Stimulated activated naive CD8-positive, alpha-beta T cell treated with anti-CD3 and anti-CD28 coated beads, Interleukin-15, Interleukin-2, amounts not matched to agents 100 U/mL and 50 U/mL, for 24 hours (primary cell): ENCODE results near the gene PSMD9.
"Not testable (repeated sequence)": the region's sequence is repeated elsewhere in the genome, so short reads cannot be mapped to it uniquely, and the experiment has no call there.

Experiments used
- ATAC-seq: fragments of 150-1000 bp; cut with Tn5 transposase; one replicate; pipeline ENCODE4 v1.10.0; 2021
- DNase-seq: peaks from one replicate; pipeline ENCODE4 v3.0.0; 2021

Gene PSMD9

GRCh38 chr12:121925358-121925695 is 36.7 kb downstream of the PSMD9 start:
- DNase-seq = no peak
- no peak for ATAC-seq

GRCh38 chr12:121926874-121927706 is 38.5 kb downstream of the PSMD9 start:
- ATAC-seq (no peak), DNase-seq (no peak)

GRCh38 chr12:121927813-121928212 is 39.2 kb downstream of the PSMD9 start:
- ATAC-seq = no peak
- DNase-seq = no peak

- not testable (repeated sequence) for DNase-seq, ATAC-seq
Measured at GRCh38 chr12:121929545-121929944, 41.0 kb downstream of the PSMD9 start.

GRCh38 chr12:121930862-121931261 is 42.3 kb downstream of the PSMD9 start:
- ATAC-seq (no peak), DNase-seq (no peak)

- no peak for ATAC-seq
Measured at GRCh38 chr12:121932176-121932536, 43.6 kb downstream of the PSMD9 start.

GRCh38 chr12:121932914-121933521 is 44.4 kb downstream of the PSMD9 start:
- DNase-seq (no peak), ATAC-seq (no peak)

More at GRCh38 chr12:121932176-121932536, 43.6 kb downstream of the PSMD9 start:
- no peak for DNase-seq

- no peak for DNase-seq
- no peak for ATAC-seq
Measured at GRCh38 chr12:121933522-121934308, 45.1 kb downstream of the PSMD9 start.

GRCh38 chr12:121934309-121934664 is 45.7 kb downstream of the PSMD9 start:
- DNase-seq (no peak), ATAC-seq (no peak)

GRCh38 chr12:121937654-121938053 is 49.1 kb downstream of the PSMD9 start:
- DNase-seq (no peak), ATAC-seq (no peak)

GRCh38 chr12:121939186-121939585 is 50.6 kb downstream of the PSMD9 start:
- DNase-seq = no peak
- no peak for ATAC-seq

GRCh38 chr12:121939992-121940766 is 51.6 kb downstream of the PSMD9 start:
- no peak for DNase-seq
- no peak for ATAC-seq

- ATAC-seq (no peak), DNase-seq (no peak)
Measured at GRCh38 chr12:121942145-121942718, 53.6 kb downstream of the PSMD9 start.

- DNase-seq = no peak
- no peak for ATAC-seq
Measured at GRCh38 chr12:121943926-121944325, 55.3 kb downstream of the PSMD9 start.

- DNase-seq = no peak
- no peak for ATAC-seq
Measured at GRCh38 chr12:121946313-121947025, 57.9 kb downstream of the PSMD9 start.

GRCh38 chr12:121947981-121948380 is 59.4 kb downstream of the PSMD9 start:
- ATAC-seq = no peak
- DNase-seq = no peak

GRCh38 chr12:121949648-121950397 is 61.2 kb downstream of the PSMD9 start:
- DNase-seq (no peak), ATAC-seq (no peak)

GRCh38 chr12:121953117-121953692 is 64.6 kb downstream of the PSMD9 start:
- DNase-seq = no peak
- no peak for ATAC-seq

- DNase-seq (no peak), ATAC-seq (no peak)
Measured at GRCh38 chr12:121953695-121954094, 65.1 kb downstream of the PSMD9 start.
